ENCODE results near the gene TPRA1.

- TF ChIP-seq CTCF (IDR thresholded peaks at IDR 0.05): no peak
- TF ChIP-seq POLR2A (IDR thresholded peaks at IDR 0.05): no peak
These were observed 5.8 kb downstream of the TPRA1 start for GRCh38 chr3:127584734-127585133.
